PC-3 (cell line): ENCODE results near the gene CIAO3.
"Not testable (repeated sequence)": the region's sequence is repeated elsewhere in the genome, so short reads cannot be mapped to it uniquely, and the experiment has no call there.

Source experiments
- EZH2 ChIP-seq: fragments of 300-600 bp; sonication (generic); IDR thresholded peaks from one replicate; pipeline ENCODE4 v1.6.1; 2017; ENCODE audit warnings: antibody characterized with exemption, mild to moderate bottlenecking, low read length; ENCODE audit not compliant: unreplicated experiment
- EZH2phosphoT487 ChIP-seq: fragments of 300-600 bp; sonication (generic); IDR thresholded peaks from 2 replicates; pipeline ENCODE4 v1.6.1; 2018; ENCODE audit warnings: mild to moderate bottlenecking, antibody characterized with exemption, low read length, borderline replicate concordance
- TF ChIP-seq, protein P1 (sequence below): fragments of 300-600 bp; sonication (generic); conservative IDR thresholded peaks from 2 replicates; pipeline ENCODE4 v1.5.1; 2017; ENCODE audit warnings: antibody characterized with exemption, low read depth, mild to moderate bottlenecking, low read length

- TF ChIP-seq, protein P1, sequence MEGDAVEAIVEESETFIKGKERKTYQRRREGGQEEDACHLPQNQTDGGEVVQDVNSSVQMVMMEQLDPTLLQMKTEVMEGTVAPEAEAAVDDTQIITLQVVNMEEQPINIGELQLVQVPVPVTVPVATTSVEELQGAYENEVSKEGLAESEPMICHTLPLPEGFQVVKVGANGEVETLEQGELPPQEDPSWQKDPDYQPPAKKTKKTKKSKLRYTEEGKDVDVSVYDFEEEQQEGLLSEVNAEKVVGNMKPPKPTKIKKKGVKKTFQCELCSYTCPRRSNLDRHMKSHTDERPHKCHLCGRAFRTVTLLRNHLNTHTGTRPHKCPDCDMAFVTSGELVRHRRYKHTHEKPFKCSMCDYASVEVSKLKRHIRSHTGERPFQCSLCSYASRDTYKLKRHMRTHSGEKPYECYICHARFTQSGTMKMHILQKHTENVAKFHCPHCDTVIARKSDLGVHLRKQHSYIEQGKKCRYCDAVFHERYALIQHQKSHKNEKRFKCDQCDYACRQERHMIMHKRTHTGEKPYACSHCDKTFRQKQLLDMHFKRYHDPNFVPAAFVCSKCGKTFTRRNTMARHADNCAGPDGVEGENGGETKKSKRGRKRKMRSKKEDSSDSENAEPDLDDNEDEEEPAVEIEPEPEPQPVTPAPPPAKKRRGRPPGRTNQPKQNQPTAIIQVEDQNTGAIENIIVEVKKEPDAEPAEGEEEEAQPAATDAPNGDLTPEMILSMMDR: not testable (repeated sequence)
- not testable (repeated sequence) for TF ChIP-seq EZH2, EZH2phosphoT487
Measured at GRCh38 chr16:742894-743293, 2.1 kb upstream of the CIAO3 start.
